RPMI8226 (cell line): ENCODE results near the gene SNRNP48.

Experiments used
- DNase-seq: peaks from one replicate; pipeline ENCODE4 v3.0.0-alpha.2; 2015

The SNRNP48 gene

DNA sequence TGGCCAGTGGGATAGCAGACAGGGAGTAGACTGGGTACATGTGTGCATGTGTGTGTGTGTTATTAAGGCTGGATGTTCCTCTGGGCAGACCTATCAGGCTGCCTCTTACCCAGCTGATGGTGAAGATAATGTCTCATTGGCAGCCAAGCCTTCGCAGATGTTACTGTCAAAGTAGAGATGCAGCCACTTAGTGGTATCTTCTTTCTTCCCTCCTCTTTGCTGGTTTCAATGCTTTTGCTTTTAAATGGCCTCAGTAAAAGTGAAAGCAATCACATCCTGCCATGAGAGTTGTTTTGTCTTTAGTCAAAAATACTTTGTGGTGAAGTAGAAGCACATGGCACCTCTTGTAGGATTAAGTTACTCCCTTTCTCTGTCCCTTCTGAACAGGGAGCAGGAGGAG lies 57.5 kb downstream of the SNRNP48 start:
- DNase-seq, result peak; percentile 59

DNA sequence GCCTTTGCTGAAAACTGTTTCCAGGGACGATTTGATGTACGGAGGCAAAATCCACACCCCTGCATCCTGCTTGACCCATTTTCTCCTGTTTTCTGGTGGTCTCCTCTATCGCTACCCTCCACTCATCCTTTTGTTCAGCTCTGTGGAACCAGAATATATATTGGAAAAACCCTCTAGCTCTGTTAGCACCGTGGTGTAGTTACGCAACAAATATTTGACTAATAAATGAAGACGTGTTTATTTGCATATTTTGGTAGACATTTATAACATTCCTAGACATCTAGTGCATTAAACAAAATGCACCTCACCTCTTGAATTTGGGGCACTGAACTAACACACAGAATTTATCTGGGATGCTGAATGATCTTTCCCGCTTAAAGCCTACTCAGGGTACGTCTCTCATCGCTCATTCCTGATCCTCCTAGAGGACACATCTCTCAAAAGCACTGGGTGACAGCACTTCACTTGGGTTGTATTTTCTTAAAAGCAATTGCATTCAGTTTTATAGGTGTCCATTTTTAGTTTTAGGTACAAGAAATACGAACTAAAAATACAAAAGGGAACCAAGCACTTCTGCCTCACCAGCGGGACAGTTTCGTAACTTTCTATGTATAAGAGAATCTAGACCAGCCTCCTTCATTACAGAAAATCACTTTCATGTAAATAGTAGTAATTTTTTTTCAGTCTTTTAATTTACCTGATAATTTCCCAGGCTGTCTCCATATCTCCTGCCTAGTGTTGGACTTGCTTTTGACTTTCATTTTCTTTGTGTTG lies 59.2 kb downstream of the SNRNP48 start:
- DNase-seq, result no peak

DNA sequence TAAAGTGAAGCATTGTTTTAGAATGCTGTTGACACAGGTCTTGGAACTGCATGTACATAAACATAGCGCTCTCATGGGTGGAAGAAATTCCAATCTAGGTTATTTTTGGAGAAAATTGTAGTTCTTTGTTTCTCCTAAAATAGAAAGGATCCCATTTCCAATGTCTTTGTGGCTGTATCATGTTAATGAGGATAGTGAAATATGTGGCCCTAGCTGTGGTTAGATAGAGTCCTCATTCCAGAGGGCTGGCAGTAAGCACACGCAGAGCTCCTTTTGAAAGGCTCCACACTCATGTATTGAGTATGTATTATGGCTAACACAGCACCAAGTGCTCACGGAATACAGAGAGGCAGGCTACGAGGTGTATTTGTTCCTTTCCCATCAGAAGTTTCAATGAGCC lies 60.9 kb downstream of the SNRNP48 start:
- DNase-seq, result no peak

DNA sequence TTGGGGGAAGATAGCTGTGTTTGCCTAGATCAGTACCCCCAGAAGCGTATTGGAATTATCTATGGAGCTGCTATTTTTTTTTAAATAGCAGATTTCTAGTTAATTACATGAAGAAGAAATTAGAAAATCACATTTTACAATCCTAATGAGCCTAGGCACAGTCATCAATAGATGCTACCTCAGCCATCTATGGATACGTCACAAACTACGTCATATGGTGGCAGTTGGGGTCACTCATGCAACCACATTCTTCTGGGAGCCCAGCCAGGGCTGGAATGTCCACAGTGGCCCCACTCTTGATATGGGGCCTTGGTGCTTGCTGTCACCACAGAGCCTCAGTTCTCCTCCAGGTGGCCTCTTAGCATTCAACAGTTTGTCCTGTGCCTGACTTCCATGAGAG lies 63.0 kb downstream of the SNRNP48 start:
- DNase-seq, result peak; percentile 31

DNA sequence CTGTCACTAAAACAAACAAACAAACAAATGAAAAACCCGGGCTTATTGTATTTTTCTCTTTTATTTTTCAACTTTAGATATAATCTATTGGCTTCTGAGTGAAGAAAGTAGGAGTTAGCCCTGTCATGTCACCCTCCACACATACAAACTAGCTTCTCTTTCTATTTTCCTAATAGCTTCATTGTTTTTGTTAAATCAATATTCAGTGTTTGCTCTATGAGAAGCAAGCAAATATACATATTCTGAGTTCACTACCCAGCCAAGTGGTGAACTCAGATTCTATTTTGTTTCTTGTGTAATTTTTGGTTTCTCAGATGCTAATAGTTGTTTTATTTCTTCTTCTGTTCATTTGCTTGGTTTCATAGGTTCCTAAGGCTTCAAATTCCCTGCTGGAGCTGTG lies 66.4 kb downstream of the SNRNP48 start:
- DNase-seq, result no peak

DNA sequence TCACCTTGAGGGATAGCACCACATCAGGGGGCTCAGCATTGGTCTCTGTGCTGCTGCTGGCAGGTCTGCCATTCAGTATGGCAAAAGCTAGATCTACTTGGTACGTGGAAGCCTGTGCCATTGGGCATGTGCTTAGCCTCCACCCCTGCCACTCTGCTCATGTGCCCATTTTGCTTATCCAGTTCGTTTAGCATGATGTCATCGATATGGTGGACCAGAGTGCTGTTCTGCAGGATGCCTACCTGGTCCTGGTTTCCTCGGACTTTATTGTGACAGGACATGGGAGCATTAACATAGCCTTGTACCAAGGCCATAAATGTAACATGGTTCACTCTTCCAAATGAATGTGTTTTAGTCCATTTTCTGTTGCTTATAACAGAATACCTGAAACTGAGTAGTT lies 68.5 kb downstream of the SNRNP48 start:
- DNase-seq, result no peak

DNA sequence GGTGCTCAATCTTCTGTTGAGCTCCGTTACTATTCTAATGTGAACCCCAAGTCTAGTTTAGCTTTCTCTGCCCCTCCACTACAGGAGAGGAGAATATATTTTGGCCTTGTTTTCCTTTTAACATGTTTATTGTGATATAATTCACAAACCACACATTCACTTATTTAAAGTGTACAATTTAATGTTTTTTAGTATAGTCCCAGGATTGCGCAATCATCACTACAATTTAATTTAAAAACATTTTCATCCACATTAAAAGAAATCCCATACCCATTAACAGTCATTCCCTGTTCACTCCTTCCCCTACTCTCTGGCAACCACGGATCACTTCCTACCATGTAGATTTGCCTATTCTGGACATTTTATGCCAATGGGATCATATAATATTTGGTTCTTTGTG lies 71.4 kb downstream of the SNRNP48 start:
- DNase-seq, result no peak
